ENCODE data around the gene TRAPPC11.
"Not testable (repeated sequence)": the region's sequence is repeated elsewhere in the genome, so short reads cannot be mapped to it uniquely, and the experiment has no call there.

TRAPPC11 gene

DNA sequence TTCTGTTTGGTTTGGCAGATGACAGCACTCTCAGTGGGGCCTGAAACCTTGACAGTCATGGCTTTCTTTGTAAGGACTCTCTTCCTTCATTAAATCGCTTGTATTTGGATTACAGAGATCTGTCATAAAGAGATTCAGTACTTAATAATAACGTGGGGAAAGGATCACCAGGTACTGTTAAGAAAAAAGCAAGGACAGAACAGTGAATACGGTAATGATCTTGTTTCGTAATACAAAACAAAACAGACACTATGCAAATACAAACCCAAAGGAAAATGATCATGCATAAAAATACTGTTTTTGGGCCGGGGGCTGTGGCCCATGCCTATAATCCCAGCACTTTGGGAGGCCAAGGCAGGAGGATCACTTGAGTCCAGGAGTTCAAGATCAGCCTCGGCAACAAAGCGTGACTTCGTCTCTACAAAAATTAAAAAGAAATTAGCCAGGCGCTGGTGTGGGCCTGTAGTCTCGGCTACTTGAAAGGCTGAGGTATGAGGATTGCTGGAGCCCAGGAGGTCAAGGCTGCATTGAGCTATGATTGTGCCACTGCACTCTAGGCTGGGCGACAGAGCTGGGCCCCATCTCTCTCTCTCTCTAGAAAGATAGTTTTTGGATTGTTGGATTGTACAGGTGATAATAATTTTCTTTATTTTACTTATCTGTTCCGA, 64.6 kb downstream of the TRAPPC11 start:
- no peaks in the 10 kb centered on the region for H3K4me1 ChIP-seq (ENCODE audit: insufficient read depth, low read length)
- H3K4me3 ChIP-seq (ENCODE audit: low read depth in 1 of 2, low read length in 2 of 2) = no peak overlapping the region
- H3K9me3 ChIP-seq (ENCODE audit: insufficient read depth, low read length, severe bottlenecking) = peaks cover 3% of the 10 kb centered on the region
- no peak overlapping the region for H2AFZ ChIP-seq (ENCODE audit: low read depth, low read length)
- TF ChIP-seq EZH2 (IDR thresholded peaks at IDR 0.05; ENCODE audit: borderline replicate concordance, low read depth, low read length, severe bottlenecking) = no peak
- TF ChIP-seq, protein P1, sequence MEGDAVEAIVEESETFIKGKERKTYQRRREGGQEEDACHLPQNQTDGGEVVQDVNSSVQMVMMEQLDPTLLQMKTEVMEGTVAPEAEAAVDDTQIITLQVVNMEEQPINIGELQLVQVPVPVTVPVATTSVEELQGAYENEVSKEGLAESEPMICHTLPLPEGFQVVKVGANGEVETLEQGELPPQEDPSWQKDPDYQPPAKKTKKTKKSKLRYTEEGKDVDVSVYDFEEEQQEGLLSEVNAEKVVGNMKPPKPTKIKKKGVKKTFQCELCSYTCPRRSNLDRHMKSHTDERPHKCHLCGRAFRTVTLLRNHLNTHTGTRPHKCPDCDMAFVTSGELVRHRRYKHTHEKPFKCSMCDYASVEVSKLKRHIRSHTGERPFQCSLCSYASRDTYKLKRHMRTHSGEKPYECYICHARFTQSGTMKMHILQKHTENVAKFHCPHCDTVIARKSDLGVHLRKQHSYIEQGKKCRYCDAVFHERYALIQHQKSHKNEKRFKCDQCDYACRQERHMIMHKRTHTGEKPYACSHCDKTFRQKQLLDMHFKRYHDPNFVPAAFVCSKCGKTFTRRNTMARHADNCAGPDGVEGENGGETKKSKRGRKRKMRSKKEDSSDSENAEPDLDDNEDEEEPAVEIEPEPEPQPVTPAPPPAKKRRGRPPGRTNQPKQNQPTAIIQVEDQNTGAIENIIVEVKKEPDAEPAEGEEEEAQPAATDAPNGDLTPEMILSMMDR (IDR thresholded peaks at IDR 0.05; ENCODE audit: borderline replicate concordance, extremely low read depth, low read length, poor library complexity, severe bottlenecking) = no peak
- H4K20me1 ChIP-seq (ENCODE audit: insufficient read depth, low read length) = no peaks in the 10 kb centered on the region
- H3K9ac ChIP-seq (ENCODE audit: low read depth, low read length) = no peak overlapping the region
- no peaks in the 10 kb centered on the region for H3K36me3 ChIP-seq (ENCODE audit: insufficient read depth, low read length)
- DNase-seq (no peak), ATAC-seq (ENCODE audit: insufficient read depth, low read depth) (no peak)
- no peak overlapping the region for H3K4me2 ChIP-seq (ENCODE audit: insufficient read depth, low read length)
- H3K27me3 ChIP-seq (ENCODE audit: insufficient read depth, low read length, poor library complexity) = no peaks in the 10 kb centered on the region
- H3K27ac ChIP-seq (ENCODE audit: low read length) = no peak overlapping the region
- no peaks in the 10 kb centered on the region for H3K79me2 ChIP-seq (ENCODE audit: insufficient read depth, low read length)

DNA sequence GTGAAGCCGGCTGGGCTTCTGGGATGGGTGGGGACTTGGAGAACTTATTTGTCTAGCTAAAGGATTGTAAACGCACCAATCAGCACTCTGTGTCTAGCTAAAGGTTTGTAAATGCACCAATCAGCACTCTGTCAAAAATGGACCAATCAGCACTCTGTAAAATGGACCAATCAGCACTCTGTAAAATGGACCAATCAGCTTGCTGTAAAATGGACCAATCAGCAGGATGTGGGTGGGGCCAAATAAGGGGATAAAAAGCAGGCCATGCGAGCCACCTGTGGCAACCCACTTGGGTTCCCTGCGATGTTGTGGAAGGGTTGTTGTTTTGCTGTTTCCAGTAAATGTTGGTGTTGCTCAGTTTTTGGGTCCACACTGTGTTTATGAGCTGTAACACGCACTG, 66.5 kb downstream of the TRAPPC11 start:
- H3K4me3 ChIP-seq (ENCODE audit: low read depth in 1 of 2, low read length in 2 of 2); DNase-seq; H3K79me2 ChIP-seq (ENCODE audit: insufficient read depth, low read length); ATAC-seq (ENCODE audit: insufficient read depth, low read depth); H3K36me3 ChIP-seq (ENCODE audit: insufficient read depth, low read length); H4K20me1 ChIP-seq (ENCODE audit: insufficient read depth, low read length); H3K4me2 ChIP-seq (ENCODE audit: insufficient read depth, low read length); H3K27me3 ChIP-seq (ENCODE audit: insufficient read depth, low read length, poor library complexity); H3K9ac ChIP-seq (ENCODE audit: low read depth, low read length); H3K27ac ChIP-seq (ENCODE audit: low read length); H2AFZ ChIP-seq (ENCODE audit: low read depth, low read length); H3K9me3 ChIP-seq (ENCODE audit: insufficient read depth, low read length, severe bottlenecking); H3K4me1 ChIP-seq (ENCODE audit: insufficient read depth, low read length): not testable (repeated sequence)

DNA sequence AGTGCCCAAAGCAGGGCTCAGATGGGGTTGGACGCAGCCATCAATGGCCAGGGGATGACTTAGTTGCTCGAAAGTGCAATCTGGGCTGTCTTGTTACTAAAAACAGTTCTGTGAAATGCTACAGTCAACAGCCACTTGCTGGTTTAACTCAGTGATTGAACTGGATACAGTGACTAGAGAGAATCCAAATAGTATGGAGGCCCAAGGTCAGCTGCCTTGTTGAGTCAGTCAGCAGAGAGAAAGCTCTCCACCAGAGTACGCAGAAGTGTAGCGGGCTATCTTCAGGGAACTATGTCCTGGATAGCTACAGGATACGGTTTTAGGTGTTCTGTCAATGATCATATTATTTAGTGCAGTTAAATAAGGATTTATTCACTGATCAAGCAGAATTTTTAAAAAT, 68.4 kb downstream of the TRAPPC11 start:
- H3K27ac ChIP-seq (ENCODE audit: low read length) = no peak overlapping the region
- ATAC-seq (ENCODE audit: insufficient read depth, low read depth) (no peak), DNase-seq (no peak)
- no peak overlapping the region for H3K4me3 ChIP-seq (ENCODE audit: low read depth in 1 of 2, low read length in 2 of 2)
- no peaks in the 10 kb centered on the region for H3K79me2 ChIP-seq (ENCODE audit: insufficient read depth, low read length)
- no peaks in the 10 kb centered on the region for H3K27me3 ChIP-seq (ENCODE audit: insufficient read depth, low read length, poor library complexity)
- no peak overlapping the region for H2AFZ ChIP-seq (ENCODE audit: low read depth, low read length)
- H3K36me3 ChIP-seq (ENCODE audit: insufficient read depth, low read length) = no peaks in the 10 kb centered on the region
- peaks cover 3% of the 10 kb centered on the region for H3K9me3 ChIP-seq (ENCODE audit: insufficient read depth, low read length, severe bottlenecking)
- no peak overlapping the region for H3K4me2 ChIP-seq (ENCODE audit: insufficient read depth, low read length)
- no peak overlapping the region for H3K9ac ChIP-seq (ENCODE audit: low read depth, low read length)
- no peaks in the 10 kb centered on the region for H4K20me1 ChIP-seq (ENCODE audit: insufficient read depth, low read length)
- no peaks in the 10 kb centered on the region for H3K4me1 ChIP-seq (ENCODE audit: insufficient read depth, low read length)
- no peak for TF ChIP-seq EZH2 (IDR thresholded peaks at IDR 0.05; ENCODE audit: borderline replicate concordance, low read depth, low read length, severe bottlenecking)
- TF ChIP-seq, protein P1 (IDR thresholded peaks at IDR 0.05; ENCODE audit: borderline replicate concordance, extremely low read depth, low read length, poor library complexity, severe bottlenecking) = no peak

DNA sequence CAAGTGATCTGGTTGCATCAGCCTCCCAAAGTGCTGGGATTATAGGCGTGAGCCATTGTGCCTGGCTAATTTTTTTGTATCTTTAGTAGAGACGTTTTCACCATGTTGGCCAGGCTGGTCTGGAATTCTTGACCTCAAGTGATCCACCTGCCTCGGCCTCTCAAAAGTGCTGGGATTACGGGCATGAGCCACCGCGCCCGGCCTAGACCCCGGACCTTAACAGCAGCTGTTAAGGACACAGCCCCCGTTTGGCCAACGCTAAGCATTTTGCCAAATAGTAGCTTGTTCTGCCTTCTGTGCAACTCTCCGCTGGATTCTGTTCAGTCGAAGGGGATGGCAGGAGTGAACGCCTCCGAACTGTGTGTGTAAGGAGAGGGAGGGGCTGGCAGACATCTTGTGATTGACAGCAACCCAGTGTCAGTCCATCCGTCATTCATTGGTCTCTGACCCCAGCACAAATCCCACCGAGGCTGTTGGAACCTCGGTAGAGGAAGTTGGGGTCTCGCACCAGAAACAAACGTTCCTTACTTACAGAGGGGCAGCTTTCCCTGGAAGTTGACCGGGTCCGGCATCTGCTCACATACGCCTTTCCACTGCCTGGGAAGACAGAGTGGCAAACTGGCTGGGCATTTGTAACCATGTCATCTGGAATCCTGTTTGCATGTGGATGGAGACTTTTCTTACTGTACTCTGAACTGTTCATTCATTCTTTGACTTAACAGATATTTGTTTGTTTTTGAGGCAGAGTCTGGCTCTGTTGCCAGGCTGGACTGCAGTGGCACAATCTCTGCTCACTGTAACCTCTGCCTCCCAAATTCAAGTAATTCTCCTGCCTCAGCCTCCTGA, 69.4 kb downstream of the TRAPPC11 start:
- no peaks in the 10 kb centered on the region for H3K27me3 ChIP-seq (ENCODE audit: insufficient read depth, low read length, poor library complexity)
- DNase-seq (no peak), ATAC-seq (ENCODE audit: insufficient read depth, low read depth) (no peak)
- no peaks in the 10 kb centered on the region for H3K36me3 ChIP-seq (ENCODE audit: insufficient read depth, low read length)
- no peak overlapping the region for H3K27ac ChIP-seq (ENCODE audit: low read length)
- no peaks in the 10 kb centered on the region for H3K79me2 ChIP-seq (ENCODE audit: insufficient read depth, low read length)
- H3K9me3 ChIP-seq (ENCODE audit: insufficient read depth, low read length, severe bottlenecking) = no peaks in the 10 kb centered on the region
- H2AFZ ChIP-seq (ENCODE audit: low read depth, low read length) = no peak overlapping the region
- no peaks in the 10 kb centered on the region for H3K4me1 ChIP-seq (ENCODE audit: insufficient read depth, low read length)
- H3K4me3 ChIP-seq (ENCODE audit: low read depth in 1 of 2, low read length in 2 of 2) = no peak overlapping the region
- no peak overlapping the region for H3K9ac ChIP-seq (ENCODE audit: low read depth, low read length)
- no peak overlapping the region for H3K4me2 ChIP-seq (ENCODE audit: insufficient read depth, low read length)
- no peaks in the 10 kb centered on the region for H4K20me1 ChIP-seq (ENCODE audit: insufficient read depth, low read length)
- TF ChIP-seq, protein P1 (IDR thresholded peaks at IDR 0.05; ENCODE audit: borderline replicate concordance, extremely low read depth, low read length, poor library complexity, severe bottlenecking) = no peak
- no peak for TF ChIP-seq EZH2 (IDR thresholded peaks at IDR 0.05; ENCODE audit: borderline replicate concordance, low read depth, low read length, severe bottlenecking)

Data from DND-41 (cell line).